ENCODE measurements around the gene PLPPR1. TPM values are rescaled to one million over a fixed set of nuclear protein-coding genes. Genes with fewer than 3 reads are reported as not detected.

Gene PLPPR1
- polyA plus RNA-seq, 1 donor from 2014 or later = 157 TPM

GRCh38 chr9:101027733-101028345, 688 bp upstream of the PLPPR1 start:
- no peaks in the 10 kb centered on the region for H3K9me3 ChIP-seq (ENCODE audit: low read length)
- H4K20me1 ChIP-seq (ENCODE audit: insufficient read depth) = no peaks in the 10 kb centered on the region
- peak overlapping the region; percentile 88 for H3K4me3 ChIP-seq (ENCODE audit: low read length)
- no peaks in the 10 kb centered on the region for H3F3A ChIP-seq (ENCODE audit: insufficient read depth, low read length, poor library complexity, severe bottlenecking)
- no peak for TF ChIP-seq CTCF (IDR thresholded peaks at IDR 0.05; ENCODE audit: poor library complexity, severe bottlenecking)
- TF ChIP-seq POLR2AphosphoS5 (IDR thresholded peaks at IDR 0.05) = no peak
- TF ChIP-seq MXI1 (conservative IDR thresholded peaks at IDR 0.05; ENCODE audit: poor library complexity, severe bottlenecking) = no peak
- TF ChIP-seq EP300 (conservative IDR thresholded peaks at IDR 0.05; ENCODE audit: poor library complexity, severe bottlenecking) = no peak
- peak overlapping the region; percentile 71 for H2AFZ ChIP-seq (ENCODE audit: low read depth, low read length)
- H3K36me3 ChIP-seq (ENCODE audit: insufficient read depth, low read length) = no peaks in the 10 kb centered on the region
- peaks cover 25% of the 10 kb centered on the region for H3K79me2 ChIP-seq (replicated peaks; ENCODE audit: insufficient read depth, low read length)
- no peaks in the 10 kb centered on the region for H3K9me2 ChIP-seq (ENCODE audit: insufficient read depth, low read length)
- H3K4me2 ChIP-seq (ENCODE audit: low read length) = peak overlapping the region; percentile 71
- peak overlapping the region; percentile 87 for H3K9ac ChIP-seq (ENCODE audit: low read length)
- H3K27me3 ChIP-seq (ENCODE audit: insufficient read depth, low read depth, low read length) = no peaks in the 10 kb centered on the region
- peak overlapping the region; percentile 89 for H3K27ac ChIP-seq (ENCODE audit: low read length)

GRCh38 chr9:101029315-101030085, 973 bp downstream of the PLPPR1 start:
- TF ChIP-seq REST (IDR thresholded peaks at IDR 0.05; ENCODE audit: borderline replicate concordance) (peak; percentile 76), SMC3 (conservative IDR thresholded peaks at IDR 0.05; ENCODE audit: poor library complexity) (peak; percentile 14), MXI1 (conservative IDR thresholded peaks at IDR 0.05; ENCODE audit: poor library complexity, severe bottlenecking) (peak; percentile 85), TAF1 (IDR thresholded peaks at IDR 0.05; ENCODE audit: low read depth) (no peak), POLR2AphosphoS5 (IDR thresholded peaks at IDR 0.05) (peak; percentile 42), EZH2 (IDR thresholded peaks at IDR 0.05; ENCODE audit: borderline replicate concordance, insufficient read depth, low read length, poor library complexity, severe bottlenecking) (no peak), CTCF (IDR thresholded peaks at IDR 0.05; ENCODE audit: poor library complexity, severe bottlenecking) (no peak), RAD21 (conservative IDR thresholded peaks at IDR 0.05) (peak; percentile 33), EP300 (conservative IDR thresholded peaks at IDR 0.05; ENCODE audit: poor library complexity, severe bottlenecking) (peak; percentile 23)
- peak overlapping the region; percentile 77 for H2AFZ ChIP-seq (ENCODE audit: low read depth, low read length)

More at GRCh38 chr9:101029315-101030085, 973 bp downstream of the PLPPR1 start:
- Histone ChIP-seq H3K9ac (ENCODE audit: low read length) (peak overlapping the region; percentile 87), H4K20me1 (ENCODE audit: insufficient read depth) (no peaks in the 10 kb centered on the region), H3K27me3 (ENCODE audit: insufficient read depth, low read depth, low read length) (no peaks in the 10 kb centered on the region), H3K27ac (ENCODE audit: low read length) (peak overlapping the region; percentile 89), H3F3A (ENCODE audit: insufficient read depth, low read length, poor library complexity, severe bottlenecking) (no peaks in the 10 kb centered on the region), H3K4me2 (ENCODE audit: low read length) (peak overlapping the region; percentile 62), H3K9me2 (ENCODE audit: insufficient read depth, low read length) (no peaks in the 10 kb centered on the region), H3K4me3 (ENCODE audit: low read length) (peak overlapping the region; percentile 88), H3K79me2 (replicated peaks; ENCODE audit: insufficient read depth, low read length) (peaks cover 31% of the 10 kb centered on the region), H3K9me3 (ENCODE audit: low read length) (no peaks in the 10 kb centered on the region), H3K36me3 (ENCODE audit: insufficient read depth, low read length) (no peaks in the 10 kb centered on the region)

Data from neural cell (in vitro differentiated cells).